ENCODE measurements around the gene PCBP2.
"Not testable (repeated sequence)": the region's sequence is repeated elsewhere in the genome, so short reads cannot be mapped to it uniquely, and the experiment has no call there.

Gene PCBP2

GRCh38 chr12:53451661-53452158 is at the start of gene PCBP2:
Gene PCBP2 (plus strand): TSS chr12:53452102. CDS start chr12:53454801, 2,699 bp downstream.
- DNase-seq = peak; percentile 97

- not testable (repeated sequence) for DNase-seq
These were observed 49.6 kb upstream of the PCBP2 start for GRCh38 chr12:53402351-53402750.

GRCh38 chr12:53402871-53403270 is 49.0 kb upstream of the PCBP2 start:
- DNase-seq = no peak

- DNase-seq = no peak
These were observed 41.0 kb upstream of the PCBP2 start for GRCh38 chr12:53410951-53411350.

GRCh38 chr12:53413485-53414204 is 38.3 kb upstream of the PCBP2 start:
- DNase-seq = no peak

GRCh38 chr12:53414756-53415417 is 37.0 kb upstream of the PCBP2 start:
- no peak for DNase-seq

GRCh38 chr12:53415752-53416389 is 36.0 kb upstream of the PCBP2 start:
- not testable (repeated sequence) for DNase-seq

GRCh38 chr12:53417291-53417816 is 34.5 kb upstream of the PCBP2 start:
- DNase-seq = not testable (repeated sequence)

- DNase-seq = no peak
These were observed 33.7 kb upstream of the PCBP2 start for GRCh38 chr12:53418221-53418620.

- no peak for DNase-seq
These were observed 32.1 kb upstream of the PCBP2 start for GRCh38 chr12:53419756-53420155.

- not testable (repeated sequence) for DNase-seq
These were observed 29.7 kb upstream of the PCBP2 start for GRCh38 chr12:53422247-53422646.

- DNase-seq = no peak
These were observed 28.3 kb upstream of the PCBP2 start, which contains the start of gene AMHR2 for GRCh38 chr12:53423597-53423996. Gene AMHR2 (plus strand): TSS chr12:53423855. CDS start chr12:53423935, 80 bp downstream.

- DNase-seq = no peak
These were observed 27.0 kb upstream of the PCBP2 start for GRCh38 chr12:53424626-53425514.

- DNase-seq = no peak
These were observed 26.3 kb upstream of the PCBP2 start for GRCh38 chr12:53425515-53426150.

- DNase-seq = peak; percentile 55
These were observed 23.9 kb upstream of the PCBP2 start for GRCh38 chr12:53427905-53428594.

GRCh38 chr12:53428741-53429140 is 23.2 kb upstream of the PCBP2 start:
- DNase-seq = no peak

GRCh38 chr12:53430116-53430515 is 21.8 kb upstream of the PCBP2 start:
- no peak for DNase-seq

- DNase-seq = no peak
These were observed 20.7 kb upstream of the PCBP2 start for GRCh38 chr12:53431187-53431586.

GRCh38 chr12:53435326-53435725 is 16.6 kb upstream of the PCBP2 start:
- DNase-seq = not testable (repeated sequence)

- DNase-seq = not testable (repeated sequence)
These were observed 12.3 kb upstream of the PCBP2 start for GRCh38 chr12:53439582-53439981.

All from stimulated activated CD8-positive, alpha-beta memory T cell treated with anti-CD3 and anti-CD28 coated beads, Interleukin-4, amount 100 ng/mL, for 48 hours (primary cell).